Parathyroid adenoma (tissue), 2 donors: ENCODE results near the gene EME2.
"Not testable (repeated sequence)": the region's sequence is repeated elsewhere in the genome, so short reads cannot be mapped to it uniquely, and the experiment has no call there.

ENCODE experiments used
- H2AFZ ChIP-seq: fragments of 300-600 bp; sonication (generic); one replicate; pipeline ENCODE4 v1.7.0; 2017; ENCODE audit warnings: antibody characterized with exemption, mild to moderate bottlenecking
- H3K27ac ChIP-seq: fragments of 300-600 bp; sonication (generic); one replicate; pipeline ENCODE4 v1.7.0; 2017
- H3K27me3 ChIP-seq: fragments of 300-600 bp; sonication (generic); one replicate; pipeline ENCODE4 v1.7.0; 2017; ENCODE audit warnings: low read length; ENCODE audit not compliant: control insufficient read depth, insufficient read depth
- H3K36me3 ChIP-seq: fragments of 300-600 bp; sonication (generic); one replicate; pipeline ENCODE4 v1.7.0; 2017; ENCODE audit warnings: low read length; ENCODE audit not compliant: control insufficient read depth, insufficient read depth
- H3K4me1 ChIP-seq: fragments of 300-600 bp; sonication (generic); one replicate; pipeline ENCODE4 v1.7.0; 2017; ENCODE audit warnings: control low read depth
- H3K4me2 ChIP-seq: fragments of 300-600 bp; sonication (generic); one replicate; pipeline ENCODE4 v1.7.0; 2017; ENCODE audit warnings: low read length
- H3K4me3 ChIP-seq: fragments of 300-600 bp; sonication (generic); one replicate; pipeline ENCODE4 v1.7.0; 2017; ENCODE audit warnings: low read depth, low read length
- H3K79me2 ChIP-seq: fragments of 300-600 bp; sonication (generic); one replicate; pipeline ENCODE4 v1.7.0; 2017; ENCODE audit warnings: control low read depth
- H3K9ac ChIP-seq: fragments of 300-600 bp; sonication (generic); one replicate; pipeline ENCODE4 v1.7.0; 2017; ENCODE audit warnings: mild to moderate bottlenecking
- H3K9me3 ChIP-seq: fragments of 300-600 bp; sonication (generic); one replicate; pipeline ENCODE4 v1.7.0; 2017; ENCODE audit warnings: low read length; ENCODE audit not compliant: control insufficient read depth
- CTCF ChIP-seq: fragments of 300-600 bp; sonication (generic); IDR thresholded peaks from one replicate; pipeline ENCODE4 v1.7.0; 2017; ENCODE audit warnings: antibody characterized with exemption, mild to moderate bottlenecking
- donor health status: primary hyperparathyroidism.

Gene EME2

GRCh38 chr16:1732071-1732470 is 40.5 kb upstream of the EME2 start:
- H2AFZ ChIP-seq, result no peak overlapping the region
- no peak overlapping the region for H3K4me3 ChIP-seq
- H3K79me2 ChIP-seq, result peaks cover 49% of the 10 kb centered on the region
- H3K9me3 ChIP-seq, result no peaks in the 10 kb centered on the region
- no peaks in the 10 kb centered on the region for H3K36me3 ChIP-seq
- no peak for TF ChIP-seq CTCF
- H3K27ac ChIP-seq, result no peak overlapping the region
- no peaks in the 10 kb centered on the region for H3K4me1 ChIP-seq
- H3K27me3 ChIP-seq, result no peaks in the 10 kb centered on the region
- H3K4me2 ChIP-seq, result no peak overlapping the region
- no peak overlapping the region for H3K9ac ChIP-seq

DNA sequence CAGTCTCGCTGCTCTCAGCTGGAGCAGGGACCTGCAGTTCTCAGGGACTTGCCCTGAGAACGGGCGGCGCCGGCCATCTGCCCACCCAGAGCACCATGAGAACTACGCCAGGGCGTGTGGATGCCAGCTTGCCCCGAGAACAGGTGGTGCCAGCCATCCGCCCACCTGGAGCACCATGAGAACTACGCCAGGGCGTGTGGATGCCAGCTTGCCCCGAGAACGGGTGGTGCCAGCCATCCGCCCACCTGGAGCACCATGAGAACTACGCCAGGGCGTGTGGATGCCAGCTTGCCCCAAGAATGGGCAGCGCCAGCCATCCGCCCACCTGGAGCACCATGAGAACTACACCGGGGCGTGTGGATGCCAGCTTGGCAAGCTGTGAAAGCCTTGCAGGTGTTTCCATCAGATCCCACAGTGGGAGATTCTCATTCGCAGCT is 40.0 kb upstream of the EME2 start:
- not testable (repeated sequence) for H3K9ac ChIP-seq, H3K4me1 ChIP-seq, H2AFZ ChIP-seq, H3K36me3 ChIP-seq, H3K4me3 ChIP-seq, H3K27ac ChIP-seq, H3K9me3 ChIP-seq, H3K27me3 ChIP-seq, H3K4me2 ChIP-seq
- peaks cover 46% of the 10 kb centered on the region for H3K79me2 ChIP-seq

DNA sequence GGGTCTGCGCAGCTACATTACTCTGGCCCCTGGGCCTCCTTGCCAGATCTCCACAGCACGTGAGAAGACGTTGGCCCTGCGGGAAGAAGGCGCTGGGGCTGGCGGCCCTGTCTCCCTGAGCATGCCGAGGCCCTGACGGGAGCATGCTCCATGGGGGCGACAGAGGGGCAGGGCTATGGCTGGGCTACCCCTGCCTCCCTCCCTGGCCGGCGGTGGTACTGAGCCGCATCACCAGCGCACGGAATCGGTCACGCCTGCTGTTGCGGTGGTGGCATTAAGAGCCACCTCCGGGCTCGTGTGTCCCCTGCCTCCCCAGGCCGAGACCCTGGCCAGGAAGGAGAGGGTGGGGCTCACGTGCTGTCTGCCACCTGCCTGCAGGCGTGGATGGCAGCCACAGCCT is 38.5 kb upstream of the EME2 start:
- no peaks in the 10 kb centered on the region for H3K36me3 ChIP-seq

DNA sequence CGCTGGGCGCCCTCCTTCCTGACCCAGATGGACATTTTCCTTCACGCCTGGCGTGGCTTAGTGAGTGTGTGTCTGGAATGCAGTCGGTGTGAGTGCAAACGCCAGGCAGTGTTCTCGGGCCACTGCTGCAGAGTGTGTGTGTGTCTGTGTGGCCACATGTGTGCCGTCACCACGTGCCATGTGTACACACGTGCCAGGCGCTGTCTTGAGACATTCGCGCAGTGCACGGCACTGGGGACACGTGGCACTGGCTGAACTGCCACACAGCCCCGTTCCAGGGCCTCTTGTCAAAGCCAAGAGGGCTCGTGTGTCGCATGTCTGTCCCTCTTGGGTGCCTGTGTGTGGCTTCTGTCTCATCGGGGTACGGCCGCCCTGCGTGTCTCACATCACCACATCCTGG is 37.8 kb upstream of the EME2 start:
- TF ChIP-seq CTCF, result no peak
- Histone ChIP-seq H2AFZ (no peak overlapping the region), H3K4me2 (no peak overlapping the region), H3K27me3 (no peaks in the 10 kb centered on the region), H3K4me3 (no peak overlapping the region), H3K9me3 (no peaks in the 10 kb centered on the region), H3K9ac (no peak overlapping the region), H3K79me2 (peaks cover 27% of the 10 kb centered on the region), H3K4me1 (no peaks in the 10 kb centered on the region), H3K27ac (no peak overlapping the region), H3K36me3 (no peaks in the 10 kb centered on the region)

More for the DNA sequence above, 38.5 kb upstream of the EME2 start:
- Histone ChIP-seq H3K79me2 (peaks cover 30% of the 10 kb centered on the region), H3K27me3 (no peaks in the 10 kb centered on the region), H3K9ac (no peak overlapping the region), H3K9me3 (no peaks in the 10 kb centered on the region), H3K4me3 (no peak overlapping the region), H2AFZ (no peak overlapping the region), H3K4me2 (no peak overlapping the region), H3K4me1 (no peaks in the 10 kb centered on the region), H3K27ac (no peak overlapping the region)
- TF ChIP-seq CTCF, result no peak

GRCh38 chr16:1740234-1740633 is 32.4 kb upstream of the EME2 start:
- Histone ChIP-seq H3K27me3 (no peaks in the 10 kb centered on the region), H3K36me3 (no peaks in the 10 kb centered on the region), H3K4me2 (no peak overlapping the region), H3K9me3 (no peaks in the 10 kb centered on the region), H3K27ac (no peak overlapping the region), H3K79me2 (peaks cover 24% of the 10 kb centered on the region), H2AFZ (no peak overlapping the region), H3K9ac (no peak overlapping the region), H3K4me3 (no peak overlapping the region), H3K4me1 (no peaks in the 10 kb centered on the region)
- no peak for TF ChIP-seq CTCF
